HG03064 (cell line): ENCODE measurements around the gene ZFHX3.
"Not testable (repeated sequence)": the region's sequence is repeated elsewhere in the genome, so short reads cannot be mapped to it uniquely, and the experiment has no call there.

Source experiments
- ATAC-seq: cut with Tn5 transposase; IDR thresholded peaks from one replicate; pipeline ENCODE4 v1.9.1; 2021; ENCODE audit warnings: low read depth; ENCODE audit not compliant: unreplicated experiment

ZFHX3 gene, protein sequence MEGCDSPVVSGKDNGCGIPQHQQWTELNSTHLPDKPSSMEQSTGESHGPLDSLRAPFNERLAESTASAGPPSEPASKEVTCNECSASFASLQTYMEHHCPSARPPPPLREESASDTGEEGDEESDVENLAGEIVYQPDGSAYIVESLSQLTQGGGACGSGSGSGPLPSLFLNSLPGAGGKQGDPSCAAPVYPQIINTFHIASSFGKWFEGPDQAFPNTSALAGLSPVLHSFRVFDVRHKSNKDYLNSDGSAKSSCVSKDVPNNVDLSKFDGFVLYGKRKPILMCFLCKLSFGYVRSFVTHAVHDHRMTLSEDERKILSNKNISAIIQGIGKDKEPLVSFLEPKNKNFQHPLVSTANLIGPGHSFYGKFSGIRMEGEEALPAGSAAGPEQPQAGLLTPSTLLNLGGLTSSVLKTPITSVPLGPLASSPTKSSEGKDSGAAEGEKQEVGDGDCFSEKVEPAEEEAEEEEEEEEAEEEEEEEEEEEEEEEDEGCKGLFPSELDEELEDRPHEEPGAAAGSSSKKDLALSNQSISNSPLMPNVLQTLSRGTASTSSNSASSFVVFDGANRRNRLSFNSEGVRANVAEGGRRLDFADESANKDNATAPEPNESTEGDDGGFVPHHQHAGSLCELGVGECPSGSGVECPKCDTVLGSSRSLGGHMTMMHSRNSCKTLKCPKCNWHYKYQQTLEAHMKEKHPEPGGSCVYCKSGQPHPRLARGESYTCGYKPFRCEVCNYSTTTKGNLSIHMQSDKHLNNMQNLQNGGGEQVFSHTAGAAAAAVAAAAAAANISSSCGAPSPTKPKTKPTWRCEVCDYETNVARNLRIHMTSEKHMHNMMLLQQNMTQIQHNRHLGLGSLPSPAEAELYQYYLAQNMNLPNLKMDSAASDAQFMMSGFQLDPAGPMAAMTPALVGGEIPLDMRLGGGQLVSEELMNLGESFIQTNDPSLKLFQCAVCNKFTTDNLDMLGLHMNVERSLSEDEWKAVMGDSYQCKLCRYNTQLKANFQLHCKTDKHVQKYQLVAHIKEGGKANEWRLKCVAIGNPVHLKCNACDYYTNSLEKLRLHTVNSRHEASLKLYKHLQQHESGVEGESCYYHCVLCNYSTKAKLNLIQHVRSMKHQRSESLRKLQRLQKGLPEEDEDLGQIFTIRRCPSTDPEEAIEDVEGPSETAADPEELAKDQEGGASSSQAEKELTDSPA (N-terminal part only)

DNA sequence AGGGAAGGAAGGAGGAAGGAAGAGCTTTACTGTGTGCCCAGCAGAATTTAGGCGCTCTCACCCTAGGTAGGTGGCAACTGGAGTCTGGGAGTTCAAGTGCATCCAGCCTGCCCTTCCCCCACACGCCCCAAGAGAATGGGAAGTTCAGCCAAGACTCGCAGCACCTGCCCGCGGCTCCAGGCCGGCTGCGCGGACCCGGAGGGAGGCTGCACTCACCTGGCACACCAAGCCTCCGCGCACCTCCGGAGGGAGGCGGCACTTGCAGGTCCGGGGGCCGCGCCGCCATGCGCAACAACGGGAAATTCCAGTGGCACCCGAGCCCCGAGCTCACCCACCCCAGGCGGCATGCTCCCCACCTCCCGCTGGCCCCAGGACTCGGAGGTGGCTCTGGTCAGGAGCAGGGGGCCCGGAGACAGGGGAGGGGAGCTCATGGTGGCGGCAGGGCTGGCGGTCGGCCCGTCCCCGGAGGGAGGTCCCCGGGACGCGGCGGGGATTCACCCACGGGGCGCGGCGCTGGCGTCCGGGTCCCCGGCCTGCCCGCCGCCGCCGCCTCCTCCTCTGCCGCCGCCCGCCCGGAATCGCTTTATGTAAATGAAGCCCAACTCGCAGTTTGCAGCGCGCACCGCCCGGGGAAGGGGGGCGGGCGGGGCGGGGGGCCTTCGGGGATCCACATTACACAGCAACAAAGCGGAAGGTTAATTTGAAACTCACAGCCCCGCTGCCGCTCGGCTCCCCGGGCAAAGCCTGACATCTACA, at the start of gene ZFHX3:
ZFHX3 (minus strand) TSS at position 593 of the 756 bp plus-strand sequence. CDS start 87,983 bp downstream, outside the sequence.
- peak; percentile 71 for ATAC-seq

DNA sequence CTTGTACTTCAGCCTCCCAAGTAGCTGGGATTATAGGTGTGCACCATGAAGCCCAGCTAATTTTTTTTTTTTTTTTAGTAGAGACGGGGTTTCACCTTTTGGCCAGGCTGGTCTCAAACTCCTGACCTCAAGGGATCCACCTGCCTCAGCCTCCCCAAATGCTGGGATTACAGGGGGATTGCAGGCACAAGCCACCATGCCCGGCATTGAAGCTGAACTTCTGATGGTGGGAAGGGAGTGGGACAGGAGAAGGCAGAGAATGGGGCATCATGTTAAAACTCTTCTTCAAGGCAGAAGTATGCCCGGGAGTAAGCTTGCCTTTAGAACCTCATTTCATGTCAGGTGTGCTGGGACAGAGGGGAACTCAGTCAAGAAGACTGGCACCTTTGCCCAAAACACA, 48.6 kb upstream of the ZFHX3 start:
- no peak for ATAC-seq

DNA sequence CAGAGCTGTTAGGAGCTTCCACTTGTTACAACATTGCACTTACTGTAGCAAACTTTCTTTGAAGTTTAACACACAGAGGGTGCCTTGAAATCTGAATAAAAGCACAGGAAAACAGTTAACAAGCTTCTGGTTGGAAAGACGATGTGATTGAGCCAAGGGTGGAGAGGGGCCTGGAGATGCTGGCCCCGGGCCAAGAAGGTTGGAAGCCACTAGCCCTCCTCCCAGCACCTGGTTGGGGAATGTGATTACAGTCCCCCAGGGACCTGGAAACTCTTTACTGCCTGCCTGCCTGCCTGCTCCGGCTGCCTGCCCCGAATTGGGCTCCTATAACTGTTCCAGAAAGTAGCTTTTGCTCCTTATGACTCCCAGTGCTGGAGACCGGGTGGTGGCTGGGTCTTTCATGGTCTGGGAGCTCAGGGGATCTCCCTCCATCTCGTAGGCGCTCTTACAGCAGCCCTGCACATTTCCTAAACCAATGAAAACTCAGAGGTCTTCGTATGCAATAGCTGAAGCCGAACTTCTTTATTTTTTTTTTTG, 48.0 kb upstream of the ZFHX3 start:
- ATAC-seq: no peak

DNA sequence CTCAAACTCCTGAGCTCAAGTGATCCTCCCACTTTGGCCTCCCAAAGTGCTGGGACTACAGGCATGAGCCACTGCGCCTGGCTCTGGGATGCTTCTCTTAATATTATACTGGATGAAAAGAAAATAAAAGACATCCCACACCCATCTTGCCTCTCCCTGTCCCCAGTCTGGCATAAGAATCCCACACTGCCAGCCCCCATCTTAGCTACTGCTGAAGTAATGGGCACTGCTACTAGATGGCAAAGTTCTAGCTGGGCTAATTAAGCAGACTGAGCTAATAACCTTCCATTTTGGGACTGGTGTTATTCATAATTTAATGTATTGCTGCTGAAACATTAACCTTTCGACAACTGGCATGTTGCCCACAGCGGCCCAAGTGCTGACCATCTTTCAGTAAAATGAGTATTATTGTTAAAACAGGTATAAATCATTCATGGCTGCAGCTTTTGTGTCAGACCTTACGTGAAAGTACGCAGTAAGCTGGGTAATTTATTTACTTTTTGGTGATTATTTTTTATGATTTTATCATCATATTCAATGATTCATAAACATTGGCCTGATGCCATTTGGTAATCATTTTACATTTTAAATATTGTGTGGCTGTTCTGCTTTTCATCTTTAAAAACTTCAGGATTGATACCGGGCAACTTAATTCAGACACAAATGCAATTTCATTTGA, 47.4 kb upstream of the ZFHX3 start:
- ATAC-seq: no peak

DNA sequence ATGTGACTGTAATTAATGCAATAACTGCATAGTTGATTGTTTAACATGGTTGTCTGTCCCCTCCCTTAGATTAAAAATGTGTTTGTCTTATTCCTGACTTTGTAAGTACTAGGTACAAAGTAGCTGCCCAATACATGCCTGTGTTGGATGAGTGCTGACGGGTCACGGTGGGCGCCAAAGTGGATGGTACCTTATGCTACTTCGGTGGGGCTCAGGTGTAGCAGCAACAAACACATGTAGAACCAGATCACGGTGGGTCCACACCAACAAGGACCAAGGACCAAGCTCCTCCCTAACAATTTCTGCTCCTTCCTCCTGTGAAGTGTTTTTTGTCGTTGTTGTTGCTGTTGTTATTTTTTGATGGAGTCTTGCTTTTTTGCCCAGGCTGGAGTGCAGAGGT, 46.4 kb upstream of the ZFHX3 start:
- no peak for ATAC-seq

DNA sequence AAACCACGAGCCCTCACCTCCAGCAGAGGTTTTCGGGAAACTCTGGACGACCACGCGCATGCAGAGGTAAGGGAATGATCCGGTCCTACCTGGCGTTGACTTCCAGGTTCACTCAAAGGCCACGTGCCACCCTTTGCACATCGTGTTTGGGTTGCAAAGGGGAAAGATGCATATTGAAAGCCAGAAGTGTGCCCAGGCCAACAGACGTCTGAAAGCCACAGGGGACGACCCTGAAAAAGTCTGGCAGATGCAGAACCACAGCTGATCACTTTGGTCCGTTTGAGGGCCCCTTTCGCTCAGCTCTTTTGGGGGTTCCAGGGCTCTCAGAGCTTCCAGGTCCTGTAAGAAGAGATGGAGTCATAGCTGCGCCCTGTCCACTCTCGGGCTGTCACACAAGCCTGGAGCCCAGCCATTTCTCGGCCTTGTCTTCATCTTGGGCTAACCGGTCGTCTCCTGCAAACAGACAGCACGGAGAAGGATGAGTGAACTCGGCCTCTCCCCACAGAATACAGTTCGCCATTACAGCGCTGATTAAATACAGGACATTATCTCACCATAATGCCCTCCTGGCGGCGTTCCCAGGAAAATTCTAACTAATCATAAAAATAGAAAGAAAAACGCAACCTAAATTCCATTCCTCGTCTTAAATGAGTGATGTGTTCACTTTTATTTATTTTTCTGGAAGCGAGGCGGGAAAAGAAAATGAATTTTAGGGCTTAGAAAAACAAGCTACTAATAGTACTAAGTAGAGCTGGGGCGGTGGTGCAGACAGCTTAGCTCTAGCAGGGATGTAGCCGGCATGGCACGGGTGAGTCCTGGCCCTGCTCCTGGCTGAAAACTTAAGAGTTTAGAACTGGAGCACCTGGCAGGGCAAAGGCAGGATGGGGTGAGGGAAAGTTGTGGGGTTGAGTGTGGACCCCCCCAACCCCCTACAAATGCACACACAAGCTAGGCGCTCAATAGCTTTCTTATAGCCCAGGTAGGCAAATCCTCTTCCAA, 45.5 kb upstream of the ZFHX3 start:
- ATAC-seq: no peak

DNA sequence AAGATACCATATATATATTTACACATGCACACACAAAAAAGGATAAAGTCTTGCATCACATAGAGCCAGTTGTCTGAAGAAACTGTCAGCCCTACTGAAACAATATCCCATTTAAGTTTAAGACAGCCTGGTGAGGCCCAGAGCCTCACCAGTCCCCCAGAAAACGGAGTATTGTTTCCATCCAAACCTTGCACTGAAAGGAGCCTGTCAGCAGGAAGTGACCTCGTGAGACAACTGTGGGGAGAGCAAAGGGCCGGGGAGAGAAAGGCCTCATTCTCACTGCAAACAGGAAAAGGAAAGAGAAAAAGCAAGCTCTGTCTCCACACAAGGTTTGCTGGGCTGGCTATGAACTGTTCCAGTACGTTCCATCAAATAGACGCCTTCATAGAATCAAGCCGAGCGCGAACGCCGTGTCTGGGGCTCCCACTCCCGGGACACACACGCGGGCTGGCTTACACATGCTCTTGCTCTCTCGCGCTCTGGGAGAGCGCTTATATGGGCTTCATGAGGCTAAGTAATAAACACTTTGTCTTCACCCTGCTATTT, 44.4 kb upstream of the ZFHX3 start:
- no peak for ATAC-seq

DNA sequence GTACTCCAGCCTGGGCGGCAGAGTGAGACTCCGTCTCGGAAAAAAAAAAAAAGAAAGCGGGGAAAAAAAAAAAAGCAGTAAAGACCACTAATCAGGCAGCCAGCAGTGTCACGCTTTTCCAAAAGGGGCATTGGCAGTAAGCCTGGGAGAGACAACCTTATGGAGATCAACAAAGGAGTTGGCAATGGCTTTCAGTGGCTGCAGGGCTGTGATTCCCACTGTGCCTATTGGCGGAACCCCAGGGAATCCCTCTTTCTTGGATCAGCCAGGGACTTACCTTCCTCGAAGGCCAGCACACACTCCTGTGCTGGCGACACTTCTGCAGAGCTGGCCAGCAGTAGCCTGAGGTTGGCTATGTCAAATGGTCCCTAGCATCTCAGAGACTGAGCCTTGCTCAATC, 43.2 kb upstream of the ZFHX3 start:
- ATAC-seq: no peak

DNA sequence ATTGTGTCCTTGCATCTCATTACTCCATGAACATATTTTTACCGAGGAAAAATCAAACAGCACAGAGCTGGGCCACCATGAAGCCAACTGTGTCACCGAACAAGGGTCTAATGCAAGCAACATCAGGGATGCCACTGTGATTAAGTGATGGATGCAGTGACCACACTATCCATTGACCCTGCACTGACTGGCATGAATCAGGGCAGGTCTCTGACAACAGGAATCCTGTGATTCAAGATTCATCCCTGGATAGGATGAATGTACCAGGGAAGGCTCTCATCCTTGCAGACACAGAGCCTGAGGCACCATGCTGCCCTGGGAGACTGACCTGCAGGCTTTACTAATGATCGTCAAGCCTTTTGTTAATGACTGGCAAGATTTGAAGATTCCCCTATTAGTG, 41.5 kb upstream of the ZFHX3 start:
- ATAC-seq: no peak

DNA sequence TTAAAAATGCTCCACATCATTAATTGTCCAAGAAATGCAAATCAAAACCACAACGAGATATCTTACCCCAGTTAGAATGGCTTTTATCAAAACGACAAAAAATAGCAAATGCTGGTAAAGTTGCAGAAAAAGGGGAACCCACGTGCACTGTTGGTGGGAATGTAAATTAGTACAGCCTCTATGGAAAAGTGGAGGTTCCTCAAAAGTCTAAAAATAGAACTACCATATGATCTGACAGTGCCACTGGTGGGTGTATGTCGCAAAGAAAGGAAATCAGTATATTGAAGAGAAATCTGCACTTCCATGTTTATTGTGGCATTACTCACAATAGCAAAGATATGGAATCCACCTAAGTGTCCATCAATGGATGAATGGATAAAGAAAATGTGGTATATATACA, 38.2 kb upstream of the ZFHX3 start:
- no peak for ATAC-seq

DNA sequence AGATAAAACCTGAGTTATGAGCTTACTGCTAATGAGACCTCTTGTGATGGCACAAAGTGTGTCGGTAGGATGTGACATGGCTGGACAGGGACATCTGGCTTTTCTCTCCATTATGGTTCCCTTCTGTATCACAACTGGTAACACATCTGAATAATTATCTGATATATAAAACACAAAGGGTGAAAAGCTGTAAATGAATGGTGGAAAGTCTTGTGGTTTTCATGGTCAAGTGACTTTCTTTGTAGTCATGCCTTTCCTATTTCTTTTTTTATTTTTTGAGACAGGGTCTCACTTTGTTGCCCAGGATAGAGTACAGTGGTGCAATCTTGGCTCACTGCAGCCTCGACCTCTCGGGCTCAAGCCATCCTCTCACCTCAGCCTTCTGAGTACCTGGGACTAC, 35.3 kb upstream of the ZFHX3 start:
- no peak for ATAC-seq

DNA sequence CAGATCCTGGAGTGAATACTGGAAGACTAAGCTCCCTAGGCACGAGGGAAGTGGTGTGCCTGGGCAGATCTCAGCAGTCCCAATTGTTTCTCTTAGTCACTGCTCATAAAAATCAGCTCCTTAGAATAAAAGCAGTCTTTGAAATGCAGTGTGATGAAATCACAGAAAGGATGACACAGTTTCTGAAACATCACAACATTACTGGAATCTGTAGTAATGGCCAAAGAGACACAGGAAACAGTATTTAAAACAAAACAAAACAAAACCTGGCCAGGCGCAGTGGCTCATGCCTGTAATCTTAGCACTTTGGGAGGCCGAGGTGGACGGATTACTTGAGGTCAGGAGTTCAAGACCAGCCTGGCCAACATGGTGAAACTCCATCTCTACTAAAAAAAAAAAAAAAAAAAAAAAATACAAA, 34.7 kb upstream of the ZFHX3 start:
- ATAC-seq: not testable (repeated sequence)

DNA sequence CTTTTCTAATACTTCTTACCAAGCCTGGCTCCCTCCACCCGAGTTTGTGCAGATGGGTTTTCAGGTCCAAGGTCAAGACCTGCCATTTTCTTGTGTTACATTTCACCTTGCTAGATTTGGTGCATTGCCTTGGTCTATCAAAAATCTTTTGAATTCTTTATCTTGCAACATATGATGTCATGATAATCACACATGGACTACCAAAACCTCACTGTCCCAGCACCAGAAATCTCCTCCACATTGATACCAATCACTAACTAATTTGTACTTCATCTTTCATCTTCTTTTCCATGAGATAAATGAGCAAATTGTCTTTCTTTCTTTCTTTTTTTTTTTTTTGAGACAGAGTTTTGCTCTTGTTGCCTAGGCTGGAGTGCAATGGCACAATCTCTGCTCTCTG, 33.0 kb upstream of the ZFHX3 start:
- ATAC-seq: no peak

DNA sequence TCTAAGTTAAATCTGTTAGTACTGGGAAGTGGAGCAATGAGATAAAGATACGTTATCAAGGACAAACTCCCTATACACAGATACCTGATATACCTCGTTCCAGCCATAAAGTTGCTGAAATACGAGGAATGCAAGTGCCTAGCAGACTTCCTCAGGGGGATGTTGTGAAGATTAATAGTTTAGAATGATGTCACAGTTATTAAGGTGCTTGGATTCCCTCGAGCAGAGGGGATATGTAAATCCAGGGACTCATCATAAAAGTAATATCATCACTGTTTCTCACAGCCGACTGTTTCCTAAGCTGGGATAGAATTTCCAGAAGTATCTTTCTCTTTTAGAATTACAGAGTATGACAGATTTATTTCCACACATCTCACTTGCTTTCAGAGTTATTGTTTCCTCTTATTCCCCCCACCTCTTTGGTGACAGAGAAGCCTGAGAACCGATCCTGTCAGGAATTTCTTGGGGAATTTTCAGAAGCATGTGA, 28.4 kb upstream of the ZFHX3 start:
- ATAC-seq: no peak

DNA sequence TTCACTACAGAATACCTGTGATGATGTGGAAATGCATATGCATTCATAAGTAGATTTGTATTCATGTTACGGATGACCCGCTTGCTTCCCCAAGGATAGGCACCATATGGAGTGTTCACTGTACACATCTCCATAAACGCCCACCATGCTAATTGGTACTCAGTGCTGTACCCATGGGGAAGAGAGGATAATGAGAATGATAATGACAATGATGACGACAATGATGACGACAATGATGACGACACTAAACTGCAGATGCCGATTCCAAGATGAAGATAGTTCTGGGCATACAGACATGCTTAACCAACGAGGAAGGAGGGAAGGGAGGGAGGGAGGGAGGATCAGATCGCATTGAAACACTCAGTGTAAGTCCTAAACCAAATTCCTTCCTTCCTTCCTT, 26.5 kb upstream of the ZFHX3 start:
- no peak for ATAC-seq

DNA sequence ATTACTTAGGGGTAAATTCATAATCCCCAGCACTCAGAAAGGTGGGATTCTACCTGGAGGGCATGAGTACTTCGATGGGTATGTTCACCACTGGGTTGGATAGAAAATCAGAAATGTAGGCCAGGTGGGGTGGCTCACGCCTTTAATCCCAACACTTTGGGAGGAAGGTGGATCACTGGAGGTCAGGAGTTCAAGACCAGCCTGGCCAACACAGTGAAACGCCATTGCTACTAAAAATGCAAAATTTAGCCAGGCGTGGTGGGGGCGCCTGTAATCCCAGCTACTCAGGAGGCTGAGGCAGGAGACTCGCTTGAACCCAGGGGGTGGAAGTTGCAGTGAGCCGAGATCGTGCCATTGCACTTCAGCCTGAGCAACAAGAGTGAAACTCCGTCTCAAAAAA, 24.1 kb upstream of the ZFHX3 start:
- not testable (repeated sequence) for ATAC-seq

DNA sequence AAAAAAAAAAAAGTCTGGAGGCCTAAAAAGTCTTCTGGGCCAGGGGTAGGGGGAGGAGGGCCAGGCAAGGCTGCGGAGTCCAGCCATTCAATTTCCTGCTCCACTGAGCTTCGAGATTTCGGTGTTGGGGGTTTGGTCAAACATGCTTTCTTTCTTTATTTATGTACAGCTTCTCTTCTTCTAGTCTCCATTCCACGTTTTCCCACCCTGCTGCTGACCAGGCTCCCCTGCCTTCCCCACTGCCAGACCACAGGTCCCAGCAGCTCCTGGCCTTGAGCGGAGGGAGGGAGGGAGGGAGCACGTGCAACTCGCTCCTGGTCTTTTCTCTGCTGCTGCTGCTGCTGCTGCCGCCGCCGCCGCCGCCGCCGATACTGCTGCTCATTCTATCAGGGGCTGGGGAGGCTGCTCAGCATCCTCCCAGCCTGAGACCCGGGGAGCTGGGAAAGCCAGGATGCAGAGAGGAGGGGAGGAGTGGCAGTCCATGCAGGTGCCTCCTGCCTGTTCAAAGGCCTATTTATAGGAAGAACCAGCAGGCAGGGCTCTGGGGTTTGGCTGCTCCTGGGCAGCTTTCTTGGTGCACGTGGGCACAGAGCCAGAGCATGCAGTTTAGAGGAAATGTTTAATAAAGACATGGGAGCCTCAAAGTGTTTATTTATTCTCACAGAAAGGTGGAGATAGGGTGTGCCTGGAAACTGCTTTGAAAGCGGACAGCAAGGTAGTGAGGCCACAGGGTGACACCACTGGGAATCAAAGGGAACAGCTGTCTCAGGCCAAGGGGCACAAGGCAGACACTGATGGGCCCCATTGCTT, 23.4 kb upstream of the ZFHX3 start:
- ATAC-seq: no peak
